VCaP (cell line): Measurements from ENCODE around the gene LSAMP.

ENCODE experiments used
- H3K27ac ChIP-seq: fragments of 450-650 bp; 2 replicates; pipeline ENCODE4 v1.5.1; 2017
- TF ChIP-seq, protein P1 (sequence below): fragments of 450-650 bp; conservative IDR thresholded peaks from 2 replicates; pipeline ENCODE4 v1.5.1; 2017; ENCODE audit warnings: mild to moderate bottlenecking, moderate library complexity

The LSAMP gene

DNA sequence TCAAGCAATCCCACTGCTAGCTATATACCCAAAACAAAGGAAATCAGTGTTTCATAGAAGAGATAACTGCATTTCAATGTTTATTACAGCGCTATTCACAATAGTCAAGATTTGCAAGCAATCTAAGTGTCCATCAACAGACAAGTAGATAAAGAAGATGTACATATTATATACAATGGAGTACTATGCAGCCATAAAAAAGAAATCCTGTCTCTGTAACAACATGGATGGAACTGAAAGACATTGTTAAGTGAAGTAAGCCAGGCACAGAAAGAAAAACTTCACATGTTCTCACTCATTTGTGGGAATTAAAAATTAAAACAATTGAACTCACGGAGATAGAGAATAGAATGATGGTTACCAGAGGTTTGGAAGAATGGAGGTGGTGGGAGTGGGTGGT lies 89.2 kb downstream of the LSAMP start:
- no peak overlapping the region for H3K27ac ChIP-seq
- TF ChIP-seq, protein P1, sequence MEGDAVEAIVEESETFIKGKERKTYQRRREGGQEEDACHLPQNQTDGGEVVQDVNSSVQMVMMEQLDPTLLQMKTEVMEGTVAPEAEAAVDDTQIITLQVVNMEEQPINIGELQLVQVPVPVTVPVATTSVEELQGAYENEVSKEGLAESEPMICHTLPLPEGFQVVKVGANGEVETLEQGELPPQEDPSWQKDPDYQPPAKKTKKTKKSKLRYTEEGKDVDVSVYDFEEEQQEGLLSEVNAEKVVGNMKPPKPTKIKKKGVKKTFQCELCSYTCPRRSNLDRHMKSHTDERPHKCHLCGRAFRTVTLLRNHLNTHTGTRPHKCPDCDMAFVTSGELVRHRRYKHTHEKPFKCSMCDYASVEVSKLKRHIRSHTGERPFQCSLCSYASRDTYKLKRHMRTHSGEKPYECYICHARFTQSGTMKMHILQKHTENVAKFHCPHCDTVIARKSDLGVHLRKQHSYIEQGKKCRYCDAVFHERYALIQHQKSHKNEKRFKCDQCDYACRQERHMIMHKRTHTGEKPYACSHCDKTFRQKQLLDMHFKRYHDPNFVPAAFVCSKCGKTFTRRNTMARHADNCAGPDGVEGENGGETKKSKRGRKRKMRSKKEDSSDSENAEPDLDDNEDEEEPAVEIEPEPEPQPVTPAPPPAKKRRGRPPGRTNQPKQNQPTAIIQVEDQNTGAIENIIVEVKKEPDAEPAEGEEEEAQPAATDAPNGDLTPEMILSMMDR, result no peak

GRCh38 chr3:116354382-116354781 lies 90.9 kb downstream of the LSAMP start:
- TF ChIP-seq, protein P1, result no peak
- no peak overlapping the region for H3K27ac ChIP-seq

DNA sequence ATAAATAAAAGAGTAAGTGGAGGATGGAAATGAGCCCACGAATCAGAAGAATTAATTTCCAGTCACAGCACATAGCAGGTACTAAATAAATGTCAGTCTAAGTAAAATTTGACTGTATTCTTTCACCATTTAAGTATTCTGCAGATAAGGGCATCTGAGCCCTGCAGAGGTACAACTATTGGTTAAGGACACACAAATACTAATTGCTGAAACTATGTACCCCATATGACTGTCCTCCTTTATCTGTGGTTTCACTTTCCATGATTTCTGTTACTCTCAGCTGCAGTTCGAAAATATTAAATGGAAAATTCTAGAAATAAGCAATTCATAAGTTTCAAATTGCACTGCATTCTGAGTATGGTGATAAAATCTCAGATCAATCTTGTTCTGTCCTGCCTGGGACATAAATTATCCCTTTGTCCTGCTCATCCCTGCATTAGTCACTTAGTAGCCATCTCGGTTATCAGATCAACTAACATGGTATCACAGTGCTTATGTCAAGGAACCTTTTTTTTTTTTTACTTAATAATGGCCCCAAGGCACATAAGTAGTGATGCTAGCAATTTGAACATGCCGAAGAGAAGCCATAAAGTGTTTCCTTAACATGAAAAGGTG lies 95.1 kb downstream of the LSAMP start:
- TF ChIP-seq, protein P1, result no peak
- H3K27ac ChIP-seq, result no peak overlapping the region

- H3K27ac ChIP-seq, result no peak overlapping the region
- TF ChIP-seq, protein P1, result no peak
Measured at GRCh38 chr3:116348216-116348615, 97.1 kb downstream of the LSAMP start.

- TF ChIP-seq, protein P1, result no peak
- no peak overlapping the region for H3K27ac ChIP-seq
Measured at GRCh38 chr3:116342499-116342898, 102.8 kb downstream of the LSAMP start.

DNA sequence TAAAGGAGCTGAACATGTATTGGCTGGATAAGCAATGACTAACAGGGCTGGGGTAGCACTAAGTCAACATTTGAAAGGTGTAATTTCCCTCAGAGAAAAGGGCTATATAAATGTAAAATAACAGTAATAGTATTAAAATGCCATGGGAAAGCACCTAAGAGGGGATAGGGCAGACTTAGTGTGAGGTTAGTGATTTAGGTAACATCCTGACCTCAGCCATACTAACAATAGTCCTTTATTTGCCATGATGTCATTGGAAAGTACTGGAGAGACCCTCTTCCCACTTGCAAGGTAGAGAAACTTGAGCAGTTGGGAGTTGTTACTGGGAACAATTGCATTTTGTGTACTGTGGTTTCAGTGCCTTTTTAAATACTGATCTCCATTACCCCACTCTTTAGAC lies 103.4 kb downstream of the LSAMP start:
- TF ChIP-seq, protein P1, result no peak
- no peak overlapping the region for H3K27ac ChIP-seq

DNA sequence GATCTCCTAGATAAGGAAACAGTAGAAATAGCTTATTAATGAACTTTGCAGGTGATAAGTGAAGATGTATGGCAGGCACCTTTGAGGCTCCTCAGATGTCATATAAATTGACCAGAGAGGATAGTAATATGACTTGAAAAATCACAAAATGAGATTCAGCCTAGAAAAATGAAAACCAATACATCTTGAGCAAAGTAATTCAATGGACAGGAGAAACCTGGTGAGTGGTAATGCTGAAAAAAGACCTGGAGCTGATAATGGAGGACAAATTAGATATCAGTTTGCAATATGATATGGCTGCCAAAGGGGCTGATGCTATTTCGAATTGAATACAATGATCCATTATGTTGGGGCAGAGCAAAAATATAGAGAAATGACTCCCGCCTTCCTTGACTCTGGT lies 103.9 kb downstream of the LSAMP start:
- no peak overlapping the region for H3K27ac ChIP-seq
- TF ChIP-seq, protein P1, result no peak
